HG02943 (cell line): ENCODE measurements around the gene ZAP70.

Experiments
- ATAC-seq: cut with Tn5 transposase; IDR thresholded peaks from one replicate; pipeline ENCODE4 v1.9.1; 2021; ENCODE audit warnings: mild to moderate bottlenecking, low read depth, moderate library complexity; ENCODE audit not compliant: unreplicated experiment

The ZAP70 gene

GRCh38 chr2:97747716-97748115, 34.3 kb downstream of the ZAP70 start:
- no peak for ATAC-seq

GRCh38 chr2:97749581-97749980, 36.2 kb downstream of the ZAP70 start:
- no peak for ATAC-seq

- no peak for ATAC-seq
Measured at GRCh38 chr2:97750017-97750416, 36.6 kb downstream of the ZAP70 start.

DNA sequence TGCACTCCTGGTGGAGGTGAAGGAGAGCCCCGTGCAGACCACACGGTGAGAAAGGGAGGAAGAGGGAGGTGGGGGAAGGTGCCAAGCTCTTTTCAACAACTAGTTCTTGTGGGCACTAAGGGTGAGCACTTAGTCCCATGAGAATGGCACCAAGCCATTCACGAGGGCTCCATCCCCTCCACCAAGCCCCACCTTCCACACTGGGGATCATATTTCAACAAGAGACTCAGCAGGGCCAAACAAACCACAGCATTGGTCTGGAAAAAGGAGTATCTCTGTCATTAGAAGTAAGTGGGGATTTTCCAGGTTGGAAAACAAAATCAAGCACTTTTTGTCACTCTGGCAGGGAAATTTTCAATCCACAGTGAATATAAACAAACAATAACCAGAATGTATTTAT, 38.4 kb downstream of the ZAP70 start:
- no peak for ATAC-seq

GRCh38 chr2:97752342-97753334, 39.3 kb downstream of the ZAP70 start:
- no peak for ATAC-seq

- ATAC-seq, result no peak
Measured at GRCh38 chr2:97754690-97755346, 41.4 kb downstream of the ZAP70 start.

GRCh38 chr2:97755491-97755890, 42.1 kb downstream of the ZAP70 start:
- no peak for ATAC-seq

DNA sequence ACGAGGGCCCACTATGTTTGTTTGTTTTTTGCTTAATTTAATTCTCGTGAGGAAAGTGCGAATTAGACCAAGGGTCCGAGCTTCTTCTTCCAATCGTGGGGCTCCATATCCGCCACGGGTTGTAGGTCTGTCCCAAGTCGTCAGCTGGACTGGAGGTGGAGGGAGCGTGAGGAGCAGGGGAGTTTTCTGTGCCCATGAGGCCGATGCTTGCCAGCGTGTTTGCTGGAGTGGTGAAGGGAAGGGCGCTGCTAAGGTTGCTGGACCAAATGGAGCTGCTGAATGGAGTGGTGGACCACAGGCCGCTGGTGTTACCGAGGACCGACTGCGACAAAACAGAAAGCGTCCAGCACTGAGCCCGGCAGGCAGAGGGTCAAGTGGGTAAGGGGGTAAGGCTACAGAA, 43.7 kb downstream of the ZAP70 start:
- ATAC-seq, result no peak

DNA sequence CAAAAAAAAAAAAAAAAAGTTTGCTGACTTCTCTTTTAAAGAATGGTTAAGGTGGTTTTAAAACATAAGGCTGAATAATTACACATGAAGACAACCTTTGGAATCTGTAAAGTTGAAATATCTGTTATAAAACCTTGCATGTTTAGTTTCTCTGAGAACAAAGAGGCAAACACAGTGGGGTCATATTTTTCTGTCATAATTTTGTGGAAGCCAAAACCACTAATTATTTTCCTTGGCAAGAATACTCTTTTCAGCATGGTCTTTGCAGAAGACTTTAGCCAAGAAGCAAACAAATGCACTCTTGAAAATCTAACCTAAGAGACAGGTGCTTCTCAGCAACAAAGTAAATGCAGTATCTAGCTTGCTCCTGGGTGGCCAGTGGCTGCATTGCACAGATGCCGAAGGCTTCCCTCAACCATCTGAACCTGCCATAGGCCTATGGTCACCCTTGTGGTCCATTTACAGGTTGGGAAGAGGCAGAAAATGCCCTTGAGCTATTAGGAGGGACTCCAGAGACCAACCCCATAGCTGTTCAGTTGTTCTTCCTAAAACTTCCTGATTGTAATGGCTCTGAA, 44.8 kb downstream of the ZAP70 start:
- no peak for ATAC-seq

DNA sequence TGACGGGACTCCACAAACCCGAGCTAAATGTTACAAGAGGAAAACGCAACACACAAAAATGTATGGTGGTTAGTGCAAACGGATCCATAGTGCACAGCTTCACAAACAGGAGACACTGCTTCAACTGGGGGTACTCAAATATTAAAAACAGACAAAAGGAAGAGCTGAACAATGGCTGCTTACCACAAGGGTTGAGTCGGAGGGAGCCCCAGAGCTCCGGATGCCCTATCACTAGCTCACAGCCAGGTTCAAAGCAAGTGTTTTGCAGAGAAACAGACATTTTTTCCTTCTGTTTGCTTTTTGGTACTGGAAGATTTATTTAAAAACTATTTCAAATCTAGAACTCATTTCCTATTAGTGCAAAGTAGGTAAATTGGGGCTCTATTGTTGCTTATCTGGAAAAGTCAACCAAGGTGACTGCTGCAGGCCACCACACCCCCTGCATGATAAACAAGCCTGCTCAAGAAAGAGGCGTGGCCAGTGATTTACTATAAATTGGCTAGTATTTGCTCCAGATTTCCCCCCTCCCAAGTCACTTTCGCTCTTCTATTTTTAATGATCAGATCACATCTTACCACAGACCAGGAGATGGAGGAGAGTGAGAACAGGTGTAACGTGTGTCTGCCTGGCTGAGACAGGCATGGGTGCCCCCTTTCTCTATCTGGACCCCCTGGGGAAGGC, 46.5 kb downstream of the ZAP70 start:
- ATAC-seq, result no peak

- ATAC-seq, result no peak
Measured at GRCh38 chr2:97760480-97761049, 47.2 kb downstream of the ZAP70 start.

DNA sequence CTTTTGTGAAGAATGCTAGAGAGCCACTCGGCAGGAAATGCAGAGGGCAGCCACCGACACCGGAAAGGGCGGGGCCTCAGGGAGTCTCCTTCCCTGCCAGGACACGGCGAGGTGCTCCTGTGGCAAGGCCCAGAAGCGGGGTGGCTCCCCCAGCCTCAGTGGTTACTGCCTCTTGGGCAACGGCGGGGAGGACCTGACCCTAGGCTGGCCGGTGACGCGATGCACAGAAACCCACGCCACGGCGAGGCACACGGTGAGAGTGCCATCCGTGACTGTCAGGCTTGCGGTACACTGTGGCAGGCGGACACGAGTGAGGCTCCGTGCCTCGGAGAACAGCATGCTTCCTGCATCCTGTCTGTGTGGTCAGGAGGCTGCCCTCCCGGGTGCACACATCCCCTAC, 47.8 kb downstream of the ZAP70 start:
- ATAC-seq, result no peak

DNA sequence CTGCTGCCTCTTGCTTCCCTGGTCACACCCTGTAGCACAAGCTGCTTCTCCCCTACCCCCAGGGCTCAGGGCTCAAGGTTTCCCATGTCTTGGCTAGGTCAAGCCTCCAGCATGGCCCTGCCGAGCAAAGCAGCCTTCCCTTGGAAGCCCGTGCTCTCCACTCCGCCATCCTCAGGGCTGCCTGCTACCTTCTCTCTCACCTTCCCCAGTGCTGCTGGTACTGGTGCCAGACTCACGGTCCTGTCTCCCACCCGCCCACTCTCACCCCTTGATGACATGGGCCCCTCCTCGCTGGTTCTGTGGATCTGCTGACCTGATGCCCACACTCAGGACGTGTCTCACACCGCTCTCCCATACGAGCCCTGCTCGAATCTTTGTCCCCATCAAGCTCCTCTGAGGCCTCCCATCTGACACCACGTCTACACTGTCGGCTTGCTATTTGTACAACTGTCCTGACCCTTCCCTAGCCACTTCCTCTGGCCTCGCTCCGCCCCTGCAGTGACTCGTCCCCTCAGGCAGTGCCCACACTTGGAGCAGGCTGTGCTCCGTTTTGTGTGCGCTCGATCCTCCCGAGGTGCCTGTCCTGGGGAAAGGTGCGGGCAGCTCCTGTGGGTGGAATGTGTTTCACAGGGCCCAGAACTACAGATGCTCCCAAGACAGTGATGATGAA, 49.9 kb downstream of the ZAP70 start:
- no peak for ATAC-seq

DNA sequence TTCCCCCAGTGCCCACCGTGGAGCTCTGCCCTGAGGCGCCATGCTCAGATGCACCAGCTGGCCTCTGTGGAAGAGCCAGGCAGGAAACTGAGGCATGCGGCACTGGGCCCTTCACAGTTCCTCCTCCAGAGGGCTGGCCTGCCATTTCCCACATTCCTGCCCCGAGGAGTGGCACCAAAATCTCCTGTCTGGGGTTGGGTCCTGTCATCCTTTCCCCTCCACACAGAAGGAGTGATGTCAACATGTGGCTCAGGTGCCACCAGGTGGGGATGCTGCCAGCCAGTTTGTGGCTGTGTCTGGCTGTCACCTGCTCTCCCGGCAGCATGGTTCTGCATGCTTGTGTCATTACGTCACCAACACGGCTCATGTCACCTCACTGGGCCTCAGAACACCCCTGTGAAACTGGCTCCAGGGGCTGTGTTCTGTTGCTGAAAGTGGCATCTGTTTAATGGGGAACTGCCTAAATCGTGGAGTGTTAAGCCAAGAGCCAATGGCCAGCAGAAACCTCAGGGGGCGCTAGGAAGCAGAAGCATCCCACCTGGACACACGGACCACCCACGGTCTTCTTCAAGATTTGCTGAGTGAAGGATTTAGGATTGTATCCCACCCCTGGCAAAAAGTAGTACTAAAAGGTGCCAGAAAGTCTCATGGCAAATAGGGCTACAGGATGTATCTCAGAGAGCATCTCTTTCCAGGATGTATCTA, 51.3 kb downstream of the ZAP70 start:
- ATAC-seq, result no peak

- ATAC-seq, result no peak
Measured at GRCh38 chr2:97765933-97766332, 52.6 kb downstream of the ZAP70 start.

GRCh38 chr2:97766567-97766966, 53.2 kb downstream of the ZAP70 start:
- ATAC-seq, result no peak

GRCh38 chr2:97769308-97769707, 55.9 kb downstream of the ZAP70 start:
- ATAC-seq, result no peak

DNA sequence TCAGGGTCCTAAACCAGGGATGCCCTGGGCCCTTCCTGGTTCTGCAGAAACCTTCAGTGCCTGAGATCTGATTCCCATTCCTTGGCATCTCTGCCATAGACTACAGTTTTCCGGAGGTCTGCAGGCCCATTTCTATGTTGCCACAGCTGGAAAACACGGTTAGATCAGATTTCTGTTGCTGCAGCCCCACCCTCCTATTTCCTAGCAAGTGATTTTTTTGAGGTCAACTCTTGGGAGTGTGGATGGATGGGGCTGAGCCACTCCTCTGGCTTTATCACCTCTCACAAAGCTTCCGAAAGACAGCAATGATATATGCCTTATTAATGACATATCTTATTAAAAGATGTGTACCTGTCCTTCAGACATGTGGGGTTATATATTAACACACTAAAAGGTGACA, 56.3 kb downstream of the ZAP70 start:
- no peak for ATAC-seq

- no peak for ATAC-seq
Measured at GRCh38 chr2:97770445-97770844, 57.1 kb downstream of the ZAP70 start.
